ENCODE data around the gene CPM.

Gene CPM

GRCh38 chr12:68903511-68903910 is 29.5 kb downstream of the CPM start:
- DNase-seq = no peak

- no peak for DNase-seq
Observed at GRCh38 chr12:68901551-68901950, 31.4 kb downstream of the CPM start.

- no peak for DNase-seq
Observed at GRCh38 chr12:68901145-68901544, 31.8 kb downstream of the CPM start.

GRCh38 chr12:68900241-68900640 is 32.7 kb downstream of the CPM start:
- no peak for DNase-seq

GRCh38 chr12:68899251-68899771 is 33.7 kb downstream of the CPM start:
- no peak for DNase-seq

- DNase-seq = no peak
Observed at GRCh38 chr12:68896881-68897540, 36.0 kb downstream of the CPM start.

- no peak for DNase-seq
Observed at GRCh38 chr12:68894276-68894855, 38.6 kb downstream of the CPM start.

GRCh38 chr12:68893741-68894140 is 39.2 kb downstream of the CPM start:
- DNase-seq = no peak

- DNase-seq = no peak
Observed at GRCh38 chr12:68893201-68893600, 39.8 kb downstream of the CPM start.

- DNase-seq = no peak
Observed at GRCh38 chr12:68891141-68891540, 41.8 kb downstream of the CPM start.

GRCh38 chr12:68890701-68891113 is 42.3 kb downstream of the CPM start:
- DNase-seq = no peak

GRCh38 chr12:68888243-68888642 is 44.7 kb downstream of the CPM start:
- DNase-seq = no peak

GRCh38 chr12:68887641-68888040 is 45.3 kb downstream of the CPM start:
- no peak for DNase-seq

GRCh38 chr12:68886636-68887572 is 46.1 kb downstream of the CPM start:
- DNase-seq = no peak

GRCh38 chr12:68885381-68885780 is 47.6 kb downstream of the CPM start:
- DNase-seq = no peak

- no peak for DNase-seq
Observed at GRCh38 chr12:68884251-68884650, 48.7 kb downstream of the CPM start.

- DNase-seq = no peak
Observed at GRCh38 chr12:68883151-68883550, 49.8 kb downstream of the CPM start.

- no peak for DNase-seq
Observed at GRCh38 chr12:68882251-68882964, 50.6 kb downstream of the CPM start.

GRCh38 chr12:68880660-68881325 is 52.2 kb downstream of the CPM start:
- no peak for DNase-seq

- DNase-seq = no peak
Observed at GRCh38 chr12:68878846-68879245, 54.1 kb downstream of the CPM start.

- no peak for DNase-seq
Observed at GRCh38 chr12:68878283-68878682, 54.7 kb downstream of the CPM start.

- no peak for DNase-seq
Observed at GRCh38 chr12:68877583-68877982, 55.4 kb downstream of the CPM start.
